Trophoblast cell (in vitro differentiated cells and primary cell): ENCODE results near the gene HERC4.

ENCODE experiments used
- DNase-seq, 2 donors: peaks; one replicate each; pipeline ENCODE4 v3.0.0-alpha.2; 2016
- H2AFZ ChIP-seq: 2 replicates; pipeline ENCODE4 v1.6.1; 2013; ENCODE audit warnings: low read length, moderate library complexity, mild to moderate bottlenecking; ENCODE audit not compliant: insufficient read depth, poor library complexity
- H2AK5ac ChIP-seq: 2 replicates; pipeline ENCODE4 v1.6.1; 2013; ENCODE audit warnings: mild to moderate bottlenecking, low read length
- H2BK120ac ChIP-seq: 2 replicates; pipeline ENCODE4 v1.6.1; 2013; ENCODE audit warnings: low read length, mild to moderate bottlenecking, moderate library complexity; ENCODE audit not compliant: insufficient read depth, poor library complexity
- H2BK12ac ChIP-seq: 2 replicates; pipeline ENCODE4 v1.6.1; 2013; ENCODE audit warnings: mild to moderate bottlenecking, low read length, moderate library complexity
- H2BK5ac ChIP-seq: 2 replicates; pipeline ENCODE4 v1.6.1; 2013; ENCODE audit warnings: low read length, low read depth, moderate library complexity, mild to moderate bottlenecking; ENCODE audit not compliant: poor library complexity
- H3K14ac ChIP-seq: 2 replicates; pipeline ENCODE4 v1.6.1; 2013; ENCODE audit warnings: mild to moderate bottlenecking, low read length
- H3K18ac ChIP-seq: 2 replicates; pipeline ENCODE4 v1.6.1; 2013; ENCODE audit warnings: mild to moderate bottlenecking, low read length
- H3K23ac ChIP-seq: 2 replicates; pipeline ENCODE4 v1.6.1; 2013; ENCODE audit warnings: low read length
- H3K27ac ChIP-seq: 2 replicates; pipeline ENCODE4 v1.5.1; 2013; ENCODE audit warnings: low read depth, mild to moderate bottlenecking, inconsistent platforms, low read length, moderate library complexity
- H3K27me3 ChIP-seq: 2 replicates; pipeline ENCODE4 v1.6.1; 2013; ENCODE audit warnings: inconsistent platforms, mild to moderate bottlenecking, low read length, moderate library complexity; ENCODE audit not compliant: insufficient read depth
- H3K36me3 ChIP-seq, 2 experiments: 1 replicate in 1 of 2; 2 replicates in 1 of 2; pipeline ENCODE4 v1.6.1; 2013; ENCODE audit warnings: low read length in 2 of 2, mild to moderate bottlenecking in 2 of 2, moderate library complexity in 1 of 2; ENCODE audit not compliant: insufficient read depth in 2 of 2, control insufficient read depth in 1 of 2
- H3K4ac ChIP-seq: 2 replicates; pipeline ENCODE4 v1.6.1; 2013; ENCODE audit warnings: low read depth, mild to moderate bottlenecking, low read length, moderate library complexity
- H3K4me1 ChIP-seq, 2 experiments: 1 replicate in 1 of 2; 2 replicates in 1 of 2; pipeline ENCODE4 v1.6.1; 2013; ENCODE audit warnings: low read length in 2 of 2, mild to moderate bottlenecking in 2 of 2, moderate library complexity in 1 of 2; ENCODE audit not compliant: insufficient read depth in 2 of 2, control insufficient read depth in 1 of 2
- H3K4me2 ChIP-seq: 2 replicates; pipeline ENCODE4 v1.6.1; 2013; ENCODE audit warnings: inconsistent platforms, mild to moderate bottlenecking, low read length, moderate library complexity
- H3K4me3 ChIP-seq: 2 replicates; pipeline ENCODE4 v1.5.1; 2013; ENCODE audit warnings: mild to moderate bottlenecking, low read depth, low read length, inconsistent platforms
- H3K79me1 ChIP-seq: one replicate; pipeline ENCODE4 v1.6.1; 2013; ENCODE audit warnings: low read length
- H3K79me2 ChIP-seq: 2 replicates; pipeline ENCODE4 v1.6.1; 2013; ENCODE audit warnings: low read length, mild to moderate bottlenecking; ENCODE audit not compliant: control insufficient read depth, insufficient read depth, poor library complexity
- H3K9ac ChIP-seq: 2 replicates; pipeline ENCODE4 v1.6.1; 2013; ENCODE audit warnings: mild to moderate bottlenecking, low read length
- H3K9me3 ChIP-seq: 2 replicates; pipeline ENCODE4 v1.6.1; 2013; ENCODE audit warnings: low read depth, mild to moderate bottlenecking, control low read depth, inconsistent platforms, low read length; ENCODE audit not compliant: insufficient read depth
- H4K12ac ChIP-seq: 2 replicates; pipeline ENCODE4 v1.6.1; 2013; ENCODE audit warnings: low read depth, mild to moderate bottlenecking, low read length, moderate library complexity
- H4K8ac ChIP-seq: 2 replicates; pipeline ENCODE4 v1.6.1; 2013; ENCODE audit warnings: low read depth, mild to moderate bottlenecking, low read length, moderate library complexity
- H4K91ac ChIP-seq: one replicate; pipeline ENCODE4 v1.6.1; 2013; ENCODE audit warnings: low read depth, mild to moderate bottlenecking, low read length, moderate library complexity
- WGBS: extraction: QIAGEN DNeasy Blood & Tissue Kit; methylation state at CpG from one replicate; pipeline ENCODE4 v1.1.7; 2013; ENCODE audit warnings: missing lambda C conversion rate; ENCODE audit not compliant: insufficient read length, insufficient coverage; ENCODE audit errors: extremely low coverage; 5-methylcytosine and 5-hydroxymethylcytosine counted together

The HERC4 gene

GRCh38 chr10:68110027-68110426 lies 34.9 kb upstream of the HERC4 start:
- Histone ChIP-seq H3K4ac (no peak overlapping the region), H2AFZ (no peak overlapping the region), H4K91ac (no peak overlapping the region), H3K4me2 (no peak overlapping the region), H3K14ac (no peak overlapping the region), H3K27ac (no peak overlapping the region), H2AK5ac (no peak overlapping the region), H3K9me3 (no peaks in the 10 kb centered on the region), H3K4me1 (no peaks in the 10 kb centered on the region), H4K12ac (no peak overlapping the region), H4K8ac (no peak overlapping the region), H3K27me3 (no peaks in the 10 kb centered on the region), H3K36me3 (no peaks in the 10 kb centered on the region), H3K4me3 (no peak overlapping the region), H3K18ac (no peak overlapping the region), H3K79me1 (no peaks in the 10 kb centered on the region), H2BK5ac (no peak overlapping the region), H2BK12ac (no peak overlapping the region), H3K9ac (no peak overlapping the region), H2BK120ac (no peak overlapping the region), H3K79me2 (no peaks in the 10 kb centered on the region), H3K23ac (no peak overlapping the region)
- no peak for DNase-seq
- WGBS, result no CpG with 5 or more reads among the region's 2 CpGs

- Histone ChIP-seq H4K12ac (no peak within 1 kb of the TSS), H3K4ac (no peak within 1 kb of the TSS), H3K4me1 (no peaks in the 10 kb centered on the region), H3K27ac (no peak within 1 kb of the TSS), H3K4me2 (no peak within 1 kb of the TSS), H3K9ac (no peak within 1 kb of the TSS), H3K4me3 (no peak within 1 kb of the TSS), H3K14ac (no peak within 1 kb of the TSS), H2AFZ (no peak within 1 kb of the TSS), H3K79me2 (no peaks in the 10 kb centered on the region), H3K36me3 (no peaks in the 10 kb centered on the region), H4K8ac (no peak within 1 kb of the TSS), H2BK12ac (no peak within 1 kb of the TSS), H3K18ac (no peak within 1 kb of the TSS), H2AK5ac (no peak within 1 kb of the TSS), H4K91ac (no peak within 1 kb of the TSS), H2BK5ac (no peak within 1 kb of the TSS), H2BK120ac (no peak within 1 kb of the TSS), H3K9me3 (no peaks in the 10 kb centered on the region), H3K79me1 (no peaks in the 10 kb centered on the region), H3K23ac (no peak within 1 kb of the TSS), H3K27me3 (no peaks in the 10 kb centered on the region)
- no CpG with 5 or more reads among the region's 3 CpGs for WGBS
- DNase-seq, result no peak
Measured at GRCh38 chr10:68109331-68109730, 34.2 kb upstream of the HERC4 start, which contains the start of gene MYPN. Gene MYPN, plus strand, starts transcription at chr10:68109488. Its CDS starts 11,951 bp downstream, at chr10:68121439.

DNA sequence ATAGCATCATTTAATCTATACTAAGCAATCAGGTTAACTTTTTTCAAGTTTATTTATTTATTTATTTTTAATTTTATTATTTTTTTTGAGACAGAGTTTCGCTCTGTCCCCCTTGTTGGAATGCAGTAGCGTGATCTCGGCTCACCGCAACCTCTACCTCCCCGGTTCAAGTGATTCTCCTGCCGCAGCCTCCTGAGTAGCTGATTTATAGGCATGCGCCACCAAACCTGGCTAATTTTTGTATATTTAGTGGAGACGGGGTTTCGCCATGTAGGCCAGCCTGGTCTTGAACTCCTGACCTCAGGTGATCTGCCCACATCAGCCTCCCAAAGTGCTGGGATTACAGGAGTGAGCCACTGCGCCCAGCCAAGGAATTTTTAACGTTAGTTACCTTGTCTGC lies 33.6 kb upstream of the HERC4 start:
- Histone ChIP-seq H3K9ac (no peak overlapping the region), H3K36me3 (no peaks in the 10 kb centered on the region), H3K4ac (no peak overlapping the region), H3K4me3 (no peak overlapping the region), H3K4me2 (no peak overlapping the region), H2AK5ac (no peak overlapping the region), H3K79me2 (no peaks in the 10 kb centered on the region), H3K23ac (no peak overlapping the region), H3K14ac (no peak overlapping the region), H2BK120ac (no peak overlapping the region), H2BK5ac (no peak overlapping the region), H3K18ac (no peak overlapping the region), H4K12ac (no peak overlapping the region), H2BK12ac (no peak overlapping the region), H3K27ac (no peak overlapping the region), H4K8ac (no peak overlapping the region), H3K9me3 (no peaks in the 10 kb centered on the region), H3K4me1 (no peaks in the 10 kb centered on the region), H3K79me1 (no peaks in the 10 kb centered on the region), H4K91ac (no peak overlapping the region), H3K27me3 (no peaks in the 10 kb centered on the region), H2AFZ (no peak overlapping the region)
- no peak for DNase-seq
- WGBS, result no CpG with 5 or more reads among the region's 11 CpGs

- H3K14ac ChIP-seq, result no peak overlapping the region
- H4K91ac ChIP-seq, result no peak overlapping the region
- H3K9me3 ChIP-seq, result no peaks in the 10 kb centered on the region
- H3K9ac ChIP-seq, result no peak overlapping the region
- H3K79me1 ChIP-seq, result no peaks in the 10 kb centered on the region
- no peak overlapping the region for H3K4me3 ChIP-seq
- H3K4ac ChIP-seq, result no peak overlapping the region
- no peaks in the 10 kb centered on the region for H3K36me3 ChIP-seq
- WGBS, result no CpG with 5 or more reads among the region's 3 CpGs
- no peak overlapping the region for H3K18ac ChIP-seq
- no peak overlapping the region for H3K27ac ChIP-seq
- H2BK12ac ChIP-seq, result no peak overlapping the region
- no peak overlapping the region for H2BK5ac ChIP-seq
- H3K4me2 ChIP-seq, result no peak overlapping the region
- no peak overlapping the region for H4K8ac ChIP-seq
- H3K27me3 ChIP-seq, result no peaks in the 10 kb centered on the region
- H3K23ac ChIP-seq, result no peak overlapping the region
- no peak overlapping the region for H4K12ac ChIP-seq
- H3K79me2 ChIP-seq, result no peaks in the 10 kb centered on the region
- no peaks in the 10 kb centered on the region for H3K4me1 ChIP-seq
- no peak overlapping the region for H2AFZ ChIP-seq
- no peak overlapping the region for H2BK120ac ChIP-seq
- no peak overlapping the region for H2AK5ac ChIP-seq
- DNase-seq, result no peak
Measured at GRCh38 chr10:68108051-68108450, 33.0 kb upstream of the HERC4 start.
